MCF 10A (cell line): ENCODE results near the gene AGER. TPM values are rescaled to one million over a fixed set of nuclear protein-coding genes. Genes with fewer than 3 reads are reported as not detected.
"Not testable (repeated sequence)": the region's sequence is repeated elsewhere in the genome, so short reads cannot be mapped to it uniquely, and the experiment has no call there.

ENCODE experiments used
- BruUV-seq: library from RNA; stranded (reverse); fragments of 400-500 nt; replicated peaks from 2 replicates; lab custom pipeline; 2021; lab: Mats Ljungman, UMichigan
- CTCF ChIA-PET: fragments of 300-600 bp; sonication (Branson Sonifier 250); formaldehyde crosslinking; extraction: SDS; loops from one replicate; lab custom pipeline; 2021; ENCODE audit warnings: antibody characterized with exemption, inconsistent platforms; lab: Yijun Ruan, JAX
- POLR2A ChIA-PET: fragments of 300-600, 350-650 bp; sonication (Branson Sonifier 250); formaldehyde crosslinking; extraction: SDS; loops from one replicate; lab custom pipeline; 2020; ENCODE audit warnings: antibody characterized with exemption, inconsistent platforms; lab: Yijun Ruan, JAX
- DNase-seq: peaks from one replicate; pipeline ENCODE4 v3.0.0-alpha.2; 2018; ENCODE audit not compliant: unreplicated experiment
- H3K27ac Mint-ChIP-seq: one replicate; pipeline ENCODE4 v1.8.0; 2022; ENCODE audit warnings: mild to moderate bottlenecking, low read depth, mixed read lengths; ENCODE audit not compliant: unreplicated experiment
- H3K27me3 Mint-ChIP-seq: one replicate; pipeline ENCODE4 v1.8.0; 2022; ENCODE audit warnings: mixed read lengths; ENCODE audit not compliant: insufficient read depth, unreplicated experiment
- H3K36me3 Mint-ChIP-seq: one replicate; pipeline ENCODE4 v1.8.0; 2022; ENCODE audit warnings: mild to moderate bottlenecking, moderate library complexity, mixed read lengths; ENCODE audit not compliant: insufficient read depth, unreplicated experiment
- H3K4me1 Mint-ChIP-seq: one replicate; pipeline ENCODE4 v1.8.0; 2022; ENCODE audit warnings: mixed read lengths; ENCODE audit not compliant: insufficient read depth, unreplicated experiment
- H3K4me3 Mint-ChIP-seq: one replicate; pipeline ENCODE4 v1.8.0; 2022; ENCODE audit warnings: mild to moderate bottlenecking, moderate library complexity, mixed read lengths; ENCODE audit not compliant: unreplicated experiment
- H3K9me3 Mint-ChIP-seq: one replicate; pipeline ENCODE4 v1.8.0; 2022; ENCODE audit warnings: mixed read lengths; ENCODE audit not compliant: unreplicated experiment
- CTCF ChIP-seq: fragments of 200-600 bp; IDR thresholded peaks from one replicate; pipeline ENCODE4 v1.8.0; 2022; ENCODE audit warnings: antibody characterized with exemption, mild to moderate bottlenecking; ENCODE audit not compliant: unreplicated experiment
- intact Hi-C: fragments of 100-400 bp; cut with micrococcal nuclease; formaldehyde crosslinking; loops from 2 replicates; pipeline ENCODE4 v1.14.1; 2022
- total RNA-seq: library from RNA; stranded (reverse); gene quantifications from 2 replicates; pipeline ENCODE4 v1.2.3, GENCODE V29; 2022

AGER gene
- total RNA-seq, 1 experiment from 2014 or later = 8.0 TPM

DNA sequence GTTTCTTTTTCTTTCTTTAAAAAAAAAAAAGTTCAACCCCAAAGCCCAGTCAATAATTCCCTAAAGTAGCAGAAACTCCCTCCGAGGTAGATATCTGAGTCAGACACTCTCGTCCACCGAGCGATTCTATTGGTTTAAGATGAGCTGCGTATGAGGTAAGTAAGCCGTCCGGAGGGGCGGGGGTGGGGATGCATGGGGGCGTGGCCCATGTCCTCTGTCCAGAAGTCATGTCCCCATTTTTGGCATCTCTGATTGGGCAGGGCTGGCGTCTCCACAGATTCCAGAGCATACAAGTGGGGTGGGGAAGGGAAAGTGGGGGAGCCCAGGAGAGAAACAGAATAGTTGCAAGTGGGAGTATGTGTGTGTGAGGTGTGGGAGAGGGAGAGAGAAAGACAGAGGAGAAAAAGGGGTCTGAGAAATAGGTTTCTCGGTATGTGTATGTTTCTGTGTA is 1.7 kb upstream of the AGER start:
- POLR2A ChIA-PET = interaction anchor here (0.6 to 2.9 kb wide), 2 partner anchors 8 to 1026 kb away, joined by 4 to 19 read pairs; partner anchors contain the start of gene RNF5
- Mint-ChIP-seq H3K36me3 (peaks cover 55% of the 10 kb centered on the region), H3K4me1 (peaks cover 29% of the 10 kb centered on the region)
- BruUV-seq, CTCF ChIA-PET, H3K4me3 Mint-ChIP-seq, intact Hi-C loops, H3K27me3 Mint-ChIP-seq, H3K27ac Mint-ChIP-seq, H3K9me3 Mint-ChIP-seq: not testable (repeated sequence)
- DNase-seq = peak; percentile 87

DNA sequence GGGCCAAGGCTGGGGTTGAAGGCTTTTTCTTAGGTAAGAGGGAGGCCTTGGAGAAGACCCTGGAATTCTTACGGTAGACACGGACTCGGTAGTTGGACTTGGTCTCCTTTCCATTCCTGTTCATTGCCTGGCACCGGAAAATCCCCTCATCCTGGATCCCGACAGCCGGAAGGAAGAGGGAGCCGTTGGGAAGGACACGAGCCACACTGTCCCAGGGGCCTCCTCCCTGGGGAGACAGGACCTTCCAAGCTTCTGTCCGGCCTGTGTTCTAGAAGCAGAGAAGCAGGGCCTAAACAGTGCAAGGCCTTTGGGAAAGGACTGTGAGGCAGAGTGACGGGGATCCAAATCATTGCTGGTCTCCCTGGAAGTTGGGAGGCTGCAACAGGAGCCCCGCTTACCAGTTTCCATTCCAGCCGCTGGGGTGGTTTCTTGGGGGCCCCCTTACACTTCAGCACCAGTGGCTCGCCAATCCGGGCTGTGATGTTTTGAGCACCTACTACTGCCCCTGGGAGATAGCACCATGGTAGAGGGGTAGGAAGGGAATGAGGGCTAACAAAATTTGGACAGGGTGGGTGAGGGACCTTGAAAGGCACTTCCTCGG is 470 bp downstream of the AGER start:
- Mint-ChIP-seq H3K4me3 (no peak overlapping the region), H3K36me3 (peaks cover 76% of the 10 kb centered on the region), H3K9me3 (no peaks in the 10 kb centered on the region), H3K27me3 (no peaks in the 10 kb centered on the region), H3K4me1 (peaks cover 41% of the 10 kb centered on the region), H3K27ac (no peak overlapping the region)
- TF ChIP-seq CTCF = no peak
- ChIA-PET POLR2A (no interaction called here), CTCF (interaction anchor here (0.7 kb wide), 1 partner anchor 9 kb away, joined by 3 read pairs; no protein-coding TSS in a partner anchor)
- intact Hi-C loops = no loop called here
- DNase-seq = no peak
- BruUV-seq = no TSS peak

DNA sequence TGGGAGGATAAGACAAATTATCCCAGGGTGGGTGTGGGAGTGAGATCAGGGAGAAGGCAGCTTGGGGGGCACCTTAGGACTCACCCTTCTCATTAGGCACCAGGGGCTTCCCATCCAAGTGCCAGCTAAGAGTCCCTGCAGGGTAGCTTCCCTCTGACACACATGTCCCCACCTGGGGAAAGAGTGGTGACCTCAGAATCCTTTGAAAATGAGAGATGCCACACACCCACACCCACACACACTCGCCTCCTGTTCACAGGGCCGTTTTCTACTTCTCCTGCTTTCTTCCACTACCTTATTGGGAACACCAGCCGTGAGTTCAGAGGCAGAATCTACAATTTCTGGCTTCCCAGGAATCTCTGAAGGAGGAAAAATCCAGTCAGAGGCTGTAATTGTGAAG is 1.0 kb downstream of the AGER start:
- no peak for TF ChIP-seq CTCF
- intact Hi-C loops = no loop called here
- no peak overlapping the region for H3K4me3 Mint-ChIP-seq
- H3K36me3 Mint-ChIP-seq = peaks cover 78% of the 10 kb centered on the region
- H3K27ac Mint-ChIP-seq = no peak overlapping the region
- CTCF ChIA-PET = interaction anchor here (0.7 kb wide), 1 partner anchor 10 kb away, joined by 3 read pairs; no protein-coding TSS in a partner anchor
- H3K4me1 Mint-ChIP-seq = peaks cover 41% of the 10 kb centered on the region
- no peaks in the 10 kb centered on the region for H3K27me3 Mint-ChIP-seq
- POLR2A ChIA-PET = interaction anchor here (0.8 to 0.9 kb wide), 2 partner anchors 8 to 54 kb away, joined by 3 read pairs; no protein-coding TSS in a partner anchor
- no TSS peak for BruUV-seq
- no peak for DNase-seq
- no peaks in the 10 kb centered on the region for H3K9me3 Mint-ChIP-seq

DNA sequence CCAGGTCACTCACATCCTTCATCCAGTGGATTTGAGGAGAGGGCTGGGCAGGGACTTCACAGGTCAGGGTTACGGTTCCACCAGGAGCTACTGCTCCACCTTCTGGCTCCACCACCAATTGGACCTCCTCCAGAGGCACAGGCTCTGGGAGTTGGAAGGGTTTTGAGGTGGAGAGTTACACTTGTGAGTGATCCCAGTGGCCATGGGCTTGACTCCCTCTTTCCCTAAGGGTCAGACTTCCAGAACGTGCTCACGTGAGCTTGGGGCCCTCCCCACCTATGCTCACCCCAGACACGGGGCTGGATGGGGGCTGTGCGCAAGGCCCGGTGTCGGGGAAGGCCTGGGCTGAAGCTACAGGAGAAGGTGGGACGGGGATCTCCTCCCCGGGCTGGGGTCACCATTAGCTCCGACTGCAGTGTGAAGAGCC is 1.5 kb downstream of the AGER start:
- H3K27me3 Mint-ChIP-seq = no peaks in the 10 kb centered on the region
- intact Hi-C loops = no loop called here
- peaks cover 78% of the 10 kb centered on the region for H3K36me3 Mint-ChIP-seq
- H3K4me1 Mint-ChIP-seq = peaks cover 41% of the 10 kb centered on the region
- H3K9me3 Mint-ChIP-seq = no peaks in the 10 kb centered on the region
- BruUV-seq = no TSS peak
- H3K4me3 Mint-ChIP-seq = no peak overlapping the region
- no peak overlapping the region for H3K27ac Mint-ChIP-seq
- DNase-seq = no peak
- no peak for TF ChIP-seq CTCF
- ChIA-PET POLR2A (interaction anchor here (0.8 to 0.9 kb wide), 3 partner anchors 8 to 53 kb away, joined by 3 read pairs; no protein-coding TSS in a partner anchor), CTCF (interaction anchor here (0.8 kb wide), 1 partner anchor 15 kb away, joined by 3 read pairs; no protein-coding TSS in a partner anchor)
